KOPT-K1 (cell line): ENCODE measurements around the gene PARVA.

Experiments used
- H3K27ac ChIP-seq: fragments of 200-600 bp; sonication (generic); 2 replicates; pipeline ENCODE4 v1.5.1; 2016; ENCODE audit warnings: antibody characterized with exemption, mild to moderate bottlenecking, low read depth, low read length; ENCODE audit not compliant: poor library complexity, severe bottlenecking
- H3K36me3 ChIP-seq: fragments of 200-600 bp; sonication (generic); 2 replicates; pipeline ENCODE4 v1.5.1; 2017; ENCODE audit warnings: antibody characterized with exemption, mild to moderate bottlenecking, low read length, moderate library complexity; ENCODE audit not compliant: insufficient read depth
- H3K9me3 ChIP-seq: fragments of 200-600 bp; sonication (generic); 2 replicates; pipeline ENCODE4 v1.5.1; 2017; ENCODE audit warnings: antibody characterized with exemption, low read length, mild to moderate bottlenecking; ENCODE audit not compliant: insufficient read depth, poor library complexity, severe bottlenecking

Gene PARVA

GRCh38 chr11:12581923-12582322, 204.6 kb downstream of the PARVA start:
- no peaks in the 10 kb centered on the region for H3K36me3 ChIP-seq
- no peaks in the 10 kb centered on the region for H3K9me3 ChIP-seq
- no peak overlapping the region for H3K27ac ChIP-seq
